Common myeloid progenitor, CD34-positive (primary cell): ENCODE measurements around the gene TGM2.

ENCODE experiments used
- CTCF ChIA-PET: fragments of 350-600 bp; sonication (Branson Sonifier 250); formaldehyde crosslinking; loops from one replicate; lab custom pipeline; 2021; ENCODE audit warnings: antibody characterized with exemption; lab: Charles Lee
- POLR2A ChIA-PET: fragments of 350-600 bp; sonication (Branson Sonifier 250); formaldehyde crosslinking; loops from one replicate; lab custom pipeline; 2021; ENCODE audit warnings: antibody characterized with exemption; lab: Charles Lee
- DNase-seq, 3 donors: peaks; one replicate each; pipeline versions ENCODE4 v3.0.0 to v3.0.0-alpha.2; 2013
- H3K27ac ChIP-seq, 2 experiments: 1 replicate in 1 of 2; 2 replicates in 1 of 2; pipeline ENCODE4 v1.7.0; 2013; ENCODE audit warnings: inconsistent platforms in 2 of 2, low read length in 2 of 2, mild to moderate bottlenecking in 2 of 2, low read depth in 1 of 2, moderate library complexity in 1 of 2; ENCODE audit not compliant: severe bottlenecking in 2 of 2, insufficient read depth in 1 of 2, poor library complexity in 1 of 2
- H3K27me3 ChIP-seq, 5 experiments: replicated peaks in 2 of 5; 1 replicate in 3 of 5; 2 replicates in 2 of 5; pipeline versions ENCODE4 v1.6.1 to v1.7.0; 2013; ENCODE audit warnings: low read length in 4 of 5, mild to moderate bottlenecking in 2 of 5, moderate library complexity in 2 of 5, inconsistent platforms in 1 of 5; ENCODE audit not compliant: insufficient read depth in 5 of 5, control insufficient read depth in 4 of 5
- H3K36me3 ChIP-seq, 4 experiments: 1 replicate in 2 of 4; 2 replicates in 2 of 4; pipeline versions ENCODE4 v1.6.1 to v1.7.0; 2013; ENCODE audit warnings: low read length in 3 of 4, control low read depth in 1 of 4, mild to moderate bottlenecking in 1 of 4; ENCODE audit not compliant: control insufficient read depth in 4 of 4, insufficient read depth in 4 of 4
- H3K4me1 ChIP-seq, 4 experiments: 1 replicate in 3 of 4; 2 replicates in 1 of 4; pipeline versions ENCODE4 v1.6.1 to v1.7.1; 2013; ENCODE audit warnings: low read length in 3 of 4, mild to moderate bottlenecking in 3 of 4, control low read depth in 1 of 4, inconsistent platforms in 1 of 4, moderate library complexity in 1 of 4; ENCODE audit not compliant: control insufficient read depth in 4 of 4, insufficient read depth in 4 of 4; ENCODE audit errors: control extremely low read depth in 1 of 4
- H3K4me3 ChIP-seq, 7 experiments: 1 replicate in 4 of 7; 2 replicates in 3 of 7; pipeline versions ENCODE4 v1.5.1 to v1.7.0; 2013; ENCODE audit warnings: mild to moderate bottlenecking in 7 of 7, low read length in 6 of 7, moderate library complexity in 6 of 7, inconsistent platforms in 2 of 7, low read depth in 2 of 7, control low read depth in 1 of 7; ENCODE audit not compliant: insufficient read depth in 4 of 7, control insufficient read depth in 1 of 7; ENCODE audit errors: extremely low read depth in 1 of 7
- H3K9me3 ChIP-seq, 5 experiments: 1 replicate in 4 of 5; 2 replicates in 1 of 5; pipeline versions ENCODE4 v1.6.1 to v1.7.1; 2013; ENCODE audit warnings: low read length in 4 of 5, mild to moderate bottlenecking in 2 of 5, inconsistent platforms in 1 of 5, low read depth in 1 of 5, moderate library complexity in 1 of 5; ENCODE audit not compliant: control insufficient read depth in 4 of 5, insufficient read depth in 2 of 5; ENCODE audit errors: control extremely low read depth in 1 of 5
- WGBS: methylation state at CpG from one replicate; pipeline ENCODE4 v1.1.5; 2013; ENCODE audit not compliant: insufficient coverage; 5-methylcytosine and 5-hydroxymethylcytosine counted together

Gene TGM2

GRCh38 chr20:38136421-38137245 lies 28.4 kb downstream of the TGM2 start:
- CTCF ChIA-PET = interaction anchor here (1.1 kb wide), 1 partner anchor 57 kb away, joined by 3 read pairs; no protein-coding TSS in a partner anchor
- Histone ChIP-seq H3K36me3 (no peaks in the 10 kb centered on the region), H3K4me3 (no peak overlapping the region), H3K4me1 (peaks cover 0 to 17% (median 14%) of the 10 kb centered on the region in 4 experiments), H3K27ac (no peak overlapping the region), H3K27me3 (peaks cover 0 to 2% (median 0%) of the 10 kb centered on the region in 5 experiments), H3K9me3 (no peaks in the 10 kb centered on the region)
- POLR2A ChIA-PET = no interaction called here
- no peak for DNase-seq
- WGBS = 95% methylated on average over 13 of the region's 14 CpGs

- 96% methylated on average over 28 of the region's 28 CpGs for WGBS
- H3K27me3 ChIP-seq = peaks cover 0 to 2% (median 0%) of the 10 kb centered on the region in 5 experiments
- ChIA-PET POLR2A (no interaction called here), CTCF (interaction anchor here (0.6 kb wide), 1 partner anchor 22 kb away, joined by 3 read pairs; no protein-coding TSS in a partner anchor)
- peaks cover 0 to 17% (median 14%) of the 10 kb centered on the region in 4 experiments for H3K4me1 ChIP-seq
- no peak for DNase-seq
- no peaks in the 10 kb centered on the region for H3K36me3 ChIP-seq
- no peak overlapping the region for H3K27ac ChIP-seq
- H3K4me3 ChIP-seq = no peak overlapping the region
- no peaks in the 10 kb centered on the region for H3K9me3 ChIP-seq
These were observed 29.2 kb downstream of the TGM2 start for GRCh38 chr20:38135651-38136420.

- Histone ChIP-seq H3K27me3 (peaks cover 0 to 2% (median 0%) of the 10 kb centered on the region in 5 experiments), H3K27ac (no peak overlapping the region), H3K4me1 (peaks cover 0 to 17% (median 14%) of the 10 kb centered on the region in 4 experiments), H3K9me3 (no peaks in the 10 kb centered on the region), H3K36me3 (no peaks in the 10 kb centered on the region), H3K4me3 (no peak overlapping the region)
- DNase-seq = peak in 2 of 3 donors; percentile 25 to 29
- CTCF ChIA-PET = interaction anchor here (0.6 kb wide), 1 partner anchor 21 kb away, joined by 3 read pairs; no protein-coding TSS in a partner anchor
- POLR2A ChIA-PET = no interaction called here
- WGBS = 96% methylated on average over 3 of the region's 7 CpGs
These were observed 29.8 kb downstream of the TGM2 start for GRCh38 chr20:38135271-38135650.

GRCh38 chr20:38134427-38135270 lies 30.4 kb downstream of the TGM2 start:
- peak overlapping the region in 1 of 7 experiments; percentile 12 for H3K4me3 ChIP-seq
- ChIA-PET POLR2A (no interaction called here), CTCF (interaction anchor here (0.6 kb wide), 1 partner anchor 20 kb away, joined by 3 read pairs; no protein-coding TSS in a partner anchor)
- H3K4me1 ChIP-seq = peaks cover 0 to 17% (median 14%) of the 10 kb centered on the region in 4 experiments
- peak in 2 of 3 donors; percentile 68 to 76 for DNase-seq
- 42% methylated on average over 7 of the region's 9 CpGs for WGBS
- H3K36me3 ChIP-seq = no peaks in the 10 kb centered on the region
- peaks cover 0 to 2% (median 0%) of the 10 kb centered on the region in 5 experiments for H3K27me3 ChIP-seq
- H3K27ac ChIP-seq = no peak overlapping the region
- no peaks in the 10 kb centered on the region for H3K9me3 ChIP-seq

- DNase-seq = no peak
- CTCF ChIA-PET = no interaction called here
- Histone ChIP-seq H3K9me3 (no peaks in the 10 kb centered on the region), H3K27ac (no peak overlapping the region), H3K4me3 (peak overlapping the region in 1 of 7 experiments; percentile 6), H3K27me3 (peaks cover 0 to 2% (median 0%) of the 10 kb centered on the region in 5 experiments), H3K4me1 (peaks cover 0 to 17% (median 14%) of the 10 kb centered on the region in 4 experiments), H3K36me3 (no peaks in the 10 kb centered on the region)
- 100% methylated on average over 8 of the region's 10 CpGs for WGBS
- POLR2A ChIA-PET = no interaction called here
These were observed 31.2 kb downstream of the TGM2 start for GRCh38 chr20:38133680-38134426.

GRCh38 chr20:38132910-38133501 lies 32.1 kb downstream of the TGM2 start:
- WGBS = 98% methylated on average over 9 of the region's 11 CpGs
- no peak overlapping the region for H3K4me3 ChIP-seq
- no peaks in the 10 kb centered on the region for H3K36me3 ChIP-seq
- H3K4me1 ChIP-seq = peaks cover 0 to 17% (median 14%) of the 10 kb centered on the region in 4 experiments
- peaks cover 0 to 2% (median 0%) of the 10 kb centered on the region in 5 experiments for H3K27me3 ChIP-seq
- ChIA-PET POLR2A (no interaction called here), CTCF (interaction anchor here (1.5 kb wide), 1 partner anchor 21 kb away, joined by 3 read pairs; no protein-coding TSS in a partner anchor)
- no peak for DNase-seq
- no peak overlapping the region for H3K27ac ChIP-seq
- no peaks in the 10 kb centered on the region for H3K9me3 ChIP-seq
